ENCODE measurements around the gene IGLL5.

GRCh38 chr22:22934543-22935055 lies 47.0 kb downstream of the IGLL5 start:
- TF ChIP-seq CTCF (IDR thresholded peaks at IDR 0.05; ENCODE audit: low read length) (no peak), EZH2 (optimal IDR thresholded peaks at IDR 0.05; ENCODE audit: low read depth, low read length) (no peak), EZH2phosphoT487 (IDR thresholded peaks at IDR 0.05; ENCODE audit: low read length) (no peak)
